Measurements from ENCODE around the gene AGPAT4. TPM values are rescaled to one million over a fixed set of nuclear protein-coding genes. Genes with fewer than 3 reads are reported as not detected.

The AGPAT4 gene
- total RNA-seq, 1 experiment from 2014 or later: 0.07 TPM

GRCh38 chr6:161117942-161118341 lies 155.9 kb downstream of the AGPAT4 start:
- H3K9me3 ChIP-seq (ENCODE audit: insufficient read depth, low read depth): no peaks in the 10 kb centered on the region
- no peaks in the 10 kb centered on the region for H3K4me1 ChIP-seq (replicated peaks; ENCODE audit: insufficient read depth)
- BruUV-seq (replicated peaks): no TSS peak
- CTCF ChIA-PET: no interaction called here
- H3K9me2 ChIP-seq (ENCODE audit: insufficient read depth): no peaks in the 10 kb centered on the region; the same call in 1 of the 2 replicates
- no peaks in the 10 kb centered on the region for H3K27me3 ChIP-seq (ENCODE audit: insufficient read depth, low read depth)
- DNase-seq: no peak
- H3K79me2 ChIP-seq (ENCODE audit: low read depth): no peaks in the 10 kb centered on the region
- POLR2A ChIA-PET (ENCODE audit: unreplicated experiment): no interaction called here
- no peaks in the 10 kb centered on the region for H3F3A ChIP-seq (ENCODE audit: insufficient read depth, low read depth)
- no peak overlapping the region for H3K27ac ChIP-seq
- intact Hi-C loops (cut with micrococcal nuclease; ENCODE audit: unreplicated experiment): no loop called here
- TF ChIP-seq EZH2 (IDR thresholded peaks at IDR 0.05; ENCODE audit: low read depth): no peak
- no peak for TF ChIP-seq CTCF (conservative IDR thresholded peaks at IDR 0.05)
- no peak overlapping the region for H3K4me3 ChIP-seq
- no peaks in the 10 kb centered on the region for H4K20me1 ChIP-seq (ENCODE audit: insufficient read depth)
- no peak overlapping the region for H2AFZ ChIP-seq
- H3K36me3 ChIP-seq (ENCODE audit: low read depth): no peaks in the 10 kb centered on the region
- H3K4me2 ChIP-seq: no peak overlapping the region

- Histone ChIP-seq H3K79me2 (ENCODE audit: low read depth) (no peaks in the 10 kb centered on the region), H3K27ac (no peak overlapping the region), H2AFZ (no peak overlapping the region), H3F3A (ENCODE audit: insufficient read depth, low read depth) (no peaks in the 10 kb centered on the region), H4K20me1 (ENCODE audit: insufficient read depth) (no peaks in the 10 kb centered on the region), H3K4me2 (no peak overlapping the region), H3K27me3 (ENCODE audit: insufficient read depth, low read depth) (no peaks in the 10 kb centered on the region), H3K9me2 (ENCODE audit: insufficient read depth) (no peaks in the 10 kb centered on the region; the same call in 1 of the 2 replicates), H3K4me3 (no peak overlapping the region), H3K36me3 (ENCODE audit: low read depth) (no peaks in the 10 kb centered on the region), H3K9me3 (ENCODE audit: insufficient read depth, low read depth) (no peaks in the 10 kb centered on the region), H3K4me1 (replicated peaks; ENCODE audit: insufficient read depth) (no peaks in the 10 kb centered on the region)
- TF ChIP-seq CTCF (conservative IDR thresholded peaks at IDR 0.05): no peak
- intact Hi-C loops (cut with micrococcal nuclease; ENCODE audit: unreplicated experiment): no loop called here
- ChIA-PET CTCF (no interaction called here), POLR2A (ENCODE audit: unreplicated experiment) (no interaction called here)
- no TSS peak for BruUV-seq (replicated peaks)
- no peak for DNase-seq
These were observed 156.6 kb downstream of the AGPAT4 start for GRCh38 chr6:161117308-161117707.

GRCh38 chr6:161116554-161116953 lies 157.3 kb downstream of the AGPAT4 start:
- POLR2A ChIA-PET (ENCODE audit: unreplicated experiment): no interaction called here
- Histone ChIP-seq H3K27me3 (ENCODE audit: insufficient read depth, low read depth) (no peaks in the 10 kb centered on the region), H3K27ac (no peak overlapping the region), H3K79me2 (ENCODE audit: low read depth) (no peaks in the 10 kb centered on the region), H3F3A (ENCODE audit: insufficient read depth, low read depth) (no peaks in the 10 kb centered on the region), H3K9me2 (ENCODE audit: insufficient read depth) (no peaks in the 10 kb centered on the region; the same call in 1 of the 2 replicates), H3K36me3 (ENCODE audit: low read depth) (no peaks in the 10 kb centered on the region), H3K9me3 (ENCODE audit: insufficient read depth, low read depth) (no peaks in the 10 kb centered on the region), H3K4me1 (replicated peaks; ENCODE audit: insufficient read depth) (no peaks in the 10 kb centered on the region), H2AFZ (no peak overlapping the region), H4K20me1 (ENCODE audit: insufficient read depth) (no peaks in the 10 kb centered on the region), H3K4me2 (no peak overlapping the region), H3K4me3 (no peak overlapping the region)
- DNase-seq: no peak
- TF ChIP-seq EZH2 (IDR thresholded peaks at IDR 0.05; ENCODE audit: low read depth) (no peak), CTCF (conservative IDR thresholded peaks at IDR 0.05) (no peak)
- intact Hi-C loops (cut with micrococcal nuclease; ENCODE audit: unreplicated experiment): no loop called here
- CTCF ChIA-PET: no interaction called here
- BruUV-seq (replicated peaks): no TSS peak
